HG03060 (cell line): Measurements from ENCODE around the gene ARIH2.

ENCODE experiments used
- ATAC-seq: cut with Tn5 transposase; IDR thresholded peaks from one replicate; pipeline ENCODE4 v1.9.1; 2021; ENCODE audit warnings: low read depth, moderate number of reproducible peaks; ENCODE audit not compliant: unreplicated experiment

Gene ARIH2

GRCh38 chr3:49030321-49030720 lies 111.7 kb downstream of the ARIH2 start:
- ATAC-seq = no peak

GRCh38 chr3:49032646-49033304 lies 114.1 kb downstream of the ARIH2 start:
- no peak for ATAC-seq

GRCh38 chr3:49034650-49035049 lies 116.0 kb downstream of the ARIH2 start:
- ATAC-seq = no peak

- no peak for ATAC-seq
These were observed 116.6 kb downstream of the ARIH2 start for GRCh38 chr3:49035281-49035680.
